Rectal smooth muscle tissue (tissue), 1 donor: Measurements from ENCODE around the gene TRAFD1.

Source experiments
- H3K27ac ChIP-seq: one replicate; pipeline ENCODE4 v1.7.0; 2013; ENCODE audit warnings: low read depth, low read length, inconsistent platforms
- H3K27me3 ChIP-seq: one replicate; pipeline ENCODE4 v1.7.0; 2013; ENCODE audit warnings: low read length; ENCODE audit not compliant: control insufficient read depth, insufficient read depth
- H3K36me3 ChIP-seq: one replicate; pipeline ENCODE4 v1.7.0; 2013; ENCODE audit warnings: low read length; ENCODE audit not compliant: control insufficient read depth, insufficient read depth
- H3K4me1 ChIP-seq: one replicate; pipeline ENCODE4 v1.7.0; 2013; ENCODE audit warnings: low read length; ENCODE audit not compliant: control insufficient read depth, insufficient read depth
- H3K4me3 ChIP-seq: one replicate; pipeline ENCODE4 v1.7.0; 2013; ENCODE audit warnings: low read length
- H3K9ac ChIP-seq: one replicate; pipeline ENCODE4 v1.7.0; 2013; ENCODE audit warnings: low read length

Gene TRAFD1

DNA sequence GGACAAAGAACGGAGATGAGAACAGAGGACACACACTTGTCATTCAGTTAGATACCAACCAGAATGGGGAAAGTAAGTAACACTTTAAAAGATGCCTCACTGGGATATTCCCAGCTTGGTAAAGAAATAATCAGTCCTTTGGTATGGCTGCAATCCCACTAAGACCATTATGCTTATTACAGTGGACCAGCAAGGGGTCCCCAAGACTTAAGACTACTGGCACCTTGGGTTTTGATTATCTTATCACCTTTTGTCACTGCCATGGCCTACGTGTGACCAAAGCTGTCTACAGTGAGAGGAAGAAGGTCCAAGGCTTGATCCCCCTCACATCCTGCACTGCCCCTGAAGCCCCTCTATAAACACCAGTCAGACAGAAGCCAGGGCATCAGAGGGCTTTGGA is 65.8 kb downstream of the TRAFD1 start:
- Histone ChIP-seq H3K27ac (no peak overlapping the region), H3K9ac (no peak overlapping the region), H3K4me1 (no peaks in the 10 kb centered on the region), H3K4me3 (no peak overlapping the region), H3K36me3 (peaks cover 42% of the 10 kb centered on the region), H3K27me3 (no peaks in the 10 kb centered on the region)

GRCh38 chr12:112191840-112192321 is 66.5 kb downstream of the TRAFD1 start:
- Histone ChIP-seq H3K9ac (no peak overlapping the region), H3K27me3 (no peaks in the 10 kb centered on the region), H3K4me1 (no peaks in the 10 kb centered on the region), H3K27ac (no peak overlapping the region), H3K4me3 (no peak overlapping the region), H3K36me3 (peaks cover 42% of the 10 kb centered on the region)

DNA sequence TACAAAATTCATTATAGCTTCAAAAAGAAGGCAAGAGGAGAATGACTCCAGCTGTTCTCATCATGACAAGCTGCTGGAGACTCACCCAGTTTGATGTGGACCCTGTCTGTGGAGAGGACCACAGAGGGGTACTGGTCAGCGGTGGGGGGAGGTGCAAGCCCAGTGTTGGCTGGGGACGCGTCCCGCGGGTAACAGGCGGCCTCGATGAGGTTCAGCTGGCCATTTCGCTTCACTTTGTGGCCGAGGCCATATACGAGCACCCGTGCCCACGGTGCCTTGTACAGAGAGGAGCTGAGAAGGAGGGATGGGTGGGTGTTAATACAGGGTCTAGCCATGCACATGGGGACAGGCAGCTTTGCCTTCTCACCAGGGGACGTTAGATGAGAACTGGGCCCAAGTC is 67.1 kb downstream of the TRAFD1 start:
- H3K4me3 ChIP-seq = no peak overlapping the region
- H3K27ac ChIP-seq = no peak overlapping the region
- no peaks in the 10 kb centered on the region for H3K27me3 ChIP-seq
- H3K36me3 ChIP-seq = peaks cover 42% of the 10 kb centered on the region
- H3K4me1 ChIP-seq = no peaks in the 10 kb centered on the region
- no peak overlapping the region for H3K9ac ChIP-seq

- H3K27ac ChIP-seq = no peak overlapping the region
- H3K36me3 ChIP-seq = peaks cover 46% of the 10 kb centered on the region
These were observed 69.4 kb downstream of the TRAFD1 start for GRCh38 chr12:112194601-112195247.

DNA sequence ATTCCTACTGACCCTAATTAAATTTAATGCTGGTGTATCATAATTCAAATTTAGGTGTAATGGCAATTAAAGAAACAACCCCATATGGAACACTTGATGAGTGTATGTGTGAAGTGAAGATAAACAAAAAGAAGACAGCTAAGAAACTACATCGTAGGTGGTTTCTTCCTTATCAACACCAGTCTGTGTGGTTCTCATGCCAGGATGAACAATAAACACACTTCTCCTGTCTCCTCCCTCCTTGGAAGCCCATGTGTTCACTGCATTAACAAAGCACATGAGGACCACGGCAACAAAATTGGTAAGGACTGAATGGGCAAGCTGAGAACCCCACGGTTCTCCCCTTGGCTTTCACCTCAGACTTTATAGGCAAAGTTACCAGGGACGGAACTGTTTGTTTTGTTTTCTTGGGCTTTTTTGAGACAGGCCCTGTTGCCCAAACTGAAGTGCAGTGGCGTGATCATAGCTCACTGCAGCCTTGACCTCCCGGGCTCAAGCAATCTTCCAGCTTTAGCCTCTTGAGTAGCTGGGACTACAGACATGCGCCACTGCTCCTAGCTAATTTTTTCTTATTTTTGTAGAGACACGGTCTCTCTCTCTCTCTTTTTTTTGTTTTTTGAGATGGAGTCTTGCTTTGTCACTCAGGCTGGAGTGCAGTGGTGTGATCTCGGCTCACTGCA is 71.0 kb downstream of the TRAFD1 start:
- Histone ChIP-seq H3K36me3 (peaks cover 41% of the 10 kb centered on the region), H3K9ac (no peak overlapping the region), H3K4me3 (no peak overlapping the region), H3K27ac (no peak overlapping the region), H3K27me3 (no peaks in the 10 kb centered on the region), H3K4me1 (no peaks in the 10 kb centered on the region)

More at GRCh38 chr12:112194601-112195247, 69.4 kb downstream of the TRAFD1 start:
- no peak overlapping the region for H3K4me3 ChIP-seq
- no peak overlapping the region for H3K9ac ChIP-seq
- no peaks in the 10 kb centered on the region for H3K4me1 ChIP-seq
- no peaks in the 10 kb centered on the region for H3K27me3 ChIP-seq

- Histone ChIP-seq H3K27ac (no peak overlapping the region), H3K4me3 (no peak overlapping the region), H3K9ac (no peak overlapping the region), H3K36me3 (peaks cover 29% of the 10 kb centered on the region), H3K4me1 (no peaks in the 10 kb centered on the region), H3K27me3 (no peaks in the 10 kb centered on the region)
These were observed 72.9 kb downstream of the TRAFD1 start for GRCh38 chr12:112198120-112198733.

GRCh38 chr12:112199136-112199535 is 73.8 kb downstream of the TRAFD1 start:
- peaks cover 22% of the 10 kb centered on the region for H3K36me3 ChIP-seq
- H3K9ac ChIP-seq = no peak overlapping the region
- H3K4me1 ChIP-seq = no peaks in the 10 kb centered on the region
- no peaks in the 10 kb centered on the region for H3K27me3 ChIP-seq
- no peak overlapping the region for H3K27ac ChIP-seq
- H3K4me3 ChIP-seq = no peak overlapping the region
